HG03135 (cell line): ENCODE measurements around the gene BBS9.
"Not testable (repeated sequence)": the region's sequence is repeated elsewhere in the genome, so short reads cannot be mapped to it uniquely, and the experiment has no call there.

Source experiments
- ATAC-seq: cut with Tn5 transposase; IDR thresholded peaks from one replicate; pipeline ENCODE4 v1.9.1; 2021; ENCODE audit warnings: mild to moderate bottlenecking, moderate library complexity; ENCODE audit not compliant: unreplicated experiment

The BBS9 gene

DNA sequence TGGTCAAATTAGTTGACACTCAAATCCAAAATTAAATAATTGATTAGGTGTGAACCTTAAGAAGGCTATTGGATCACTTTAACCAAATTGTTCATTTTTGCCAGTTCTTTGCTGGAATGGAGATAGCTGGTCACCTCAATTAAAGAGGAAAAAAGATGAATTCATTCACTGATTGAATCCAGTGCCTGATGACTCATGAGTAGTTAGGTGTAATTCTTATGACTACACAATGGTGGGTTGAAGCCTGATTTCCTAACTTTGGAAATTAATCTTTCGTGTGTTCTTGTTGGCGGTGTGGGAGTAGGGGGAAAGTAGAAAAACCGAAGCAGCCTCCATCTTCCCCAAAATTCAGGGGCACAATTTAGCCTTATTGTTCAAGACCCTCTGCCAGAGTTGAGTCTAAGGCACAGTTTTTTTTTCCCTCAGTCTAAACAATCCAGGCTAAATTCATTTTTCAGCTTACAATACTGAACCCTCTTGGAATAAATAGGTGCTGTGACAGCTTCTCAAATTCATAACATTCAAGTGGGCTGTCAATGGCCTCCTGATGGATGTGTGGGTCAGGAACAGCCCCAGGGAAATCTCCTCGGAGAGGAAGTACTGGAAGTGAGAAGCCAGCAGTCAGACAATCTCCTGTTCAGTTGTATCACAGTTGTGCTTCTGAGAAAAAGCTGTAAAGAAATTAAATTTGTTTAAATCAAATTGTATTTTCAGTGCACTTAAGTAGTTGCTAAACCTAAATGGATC, 356.6 kb downstream of the BBS9 start:
- ATAC-seq: no peak

DNA sequence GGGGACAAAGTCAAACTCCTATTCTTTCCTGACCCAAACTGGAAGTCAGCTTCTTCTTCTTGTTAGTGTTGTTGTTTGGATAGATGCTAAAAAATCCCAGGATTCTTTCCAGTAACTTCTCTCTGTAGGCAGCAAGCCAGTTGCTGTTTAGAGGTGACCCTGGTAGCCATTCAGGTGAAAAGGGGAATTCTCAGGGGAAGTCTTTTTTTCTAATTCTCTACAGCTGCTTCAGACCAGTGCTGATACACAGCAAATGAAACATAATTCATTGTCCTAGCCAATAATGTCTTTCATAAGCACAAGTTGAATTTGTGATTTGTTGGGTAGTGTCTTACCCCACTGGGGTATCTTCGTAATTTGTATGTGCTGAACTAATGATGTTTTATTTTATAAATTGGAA, 357.3 kb downstream of the BBS9 start:
- no peak for ATAC-seq

GRCh38 chr7:33487998-33488682, 358.8 kb downstream of the BBS9 start:
- no peak for ATAC-seq

DNA sequence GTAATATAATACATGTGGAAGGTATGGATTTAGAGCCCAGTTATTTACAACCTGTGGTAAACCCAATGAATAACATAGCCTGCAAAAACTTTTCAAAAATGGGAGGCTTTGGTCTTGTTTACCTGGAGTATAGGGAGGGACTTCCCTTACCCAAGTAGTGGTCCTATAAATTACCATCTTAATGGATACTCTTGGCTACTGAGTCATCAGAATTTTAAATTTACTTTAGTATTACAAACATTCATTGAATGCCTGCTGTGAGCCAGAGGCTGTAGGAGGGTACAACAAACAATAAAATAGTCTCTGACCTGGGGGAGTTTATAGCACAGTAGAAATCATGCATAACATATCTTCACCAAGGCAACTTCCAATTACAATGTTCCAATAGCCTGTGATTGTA, 365.1 kb downstream of the BBS9 start:
- ATAC-seq: no peak

GRCh38 chr7:33495207-33495606, 365.8 kb downstream of the BBS9 start:
- ATAC-seq: no peak

DNA sequence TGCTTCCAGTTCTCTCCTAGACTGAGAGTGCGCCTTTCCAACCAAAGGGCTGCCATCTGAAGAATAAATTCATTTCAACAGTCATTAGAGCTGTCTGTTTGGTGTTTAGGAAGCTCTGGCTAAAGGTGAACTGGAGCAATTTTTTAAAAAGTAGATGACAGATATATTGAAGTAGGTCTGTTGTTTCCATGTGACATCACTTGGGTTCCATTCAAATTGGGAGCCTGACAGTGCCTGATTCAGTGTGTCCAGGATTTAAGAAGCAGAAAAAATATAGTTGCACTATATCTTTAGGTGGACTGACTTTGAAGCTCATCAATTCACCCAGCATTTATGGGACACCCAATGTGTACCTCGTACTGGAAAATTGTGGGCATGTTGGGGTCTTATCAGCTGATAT, 367.7 kb downstream of the BBS9 start:
- ATAC-seq: no peak

DNA sequence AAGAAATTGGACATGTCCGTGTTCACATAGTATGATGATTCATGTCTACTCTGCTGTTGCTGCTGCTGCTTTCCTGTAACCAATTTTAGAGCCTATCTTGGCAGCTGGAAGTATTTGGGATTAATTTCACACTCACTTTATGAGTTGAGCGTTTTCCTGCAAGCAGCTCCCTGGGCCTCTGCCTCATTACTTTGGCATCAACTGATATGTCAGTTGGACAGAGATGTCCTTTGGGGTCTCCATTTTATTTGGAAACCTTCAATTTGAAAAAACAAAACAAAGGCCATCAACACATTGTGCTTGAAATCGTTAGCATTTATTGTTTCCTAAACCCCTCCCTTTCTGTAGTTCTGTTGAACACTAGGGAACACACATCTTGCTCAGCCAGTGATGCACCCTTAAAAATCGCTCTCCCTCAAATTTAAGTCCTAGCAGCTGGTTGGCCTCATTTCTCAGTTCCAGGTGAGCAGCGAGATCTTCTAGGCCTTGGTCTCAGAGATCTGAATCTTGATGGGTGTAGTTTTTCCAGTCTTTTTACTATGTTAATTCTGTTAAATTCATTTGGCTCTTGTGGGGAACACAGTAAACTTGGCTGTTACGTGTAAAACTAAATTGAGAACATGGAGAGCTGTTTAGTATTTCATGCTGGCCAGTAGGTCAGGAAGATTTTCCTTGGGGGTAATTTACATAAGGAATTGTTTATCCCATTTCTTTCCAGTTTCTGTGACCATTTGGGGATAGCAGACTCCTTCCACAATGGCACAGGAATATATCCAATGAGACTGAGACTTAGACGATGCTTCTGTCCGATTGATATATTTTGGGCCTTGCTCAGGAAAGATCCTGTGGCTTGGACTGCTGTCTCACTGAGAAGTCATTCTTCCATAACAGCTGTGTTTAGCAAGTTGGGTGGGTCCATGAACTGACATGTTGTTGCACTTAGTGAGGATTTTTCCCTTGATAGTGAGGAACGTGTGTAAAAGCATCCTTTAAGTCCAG, 371.6 kb downstream of the BBS9 start:
- no peak for ATAC-seq

DNA sequence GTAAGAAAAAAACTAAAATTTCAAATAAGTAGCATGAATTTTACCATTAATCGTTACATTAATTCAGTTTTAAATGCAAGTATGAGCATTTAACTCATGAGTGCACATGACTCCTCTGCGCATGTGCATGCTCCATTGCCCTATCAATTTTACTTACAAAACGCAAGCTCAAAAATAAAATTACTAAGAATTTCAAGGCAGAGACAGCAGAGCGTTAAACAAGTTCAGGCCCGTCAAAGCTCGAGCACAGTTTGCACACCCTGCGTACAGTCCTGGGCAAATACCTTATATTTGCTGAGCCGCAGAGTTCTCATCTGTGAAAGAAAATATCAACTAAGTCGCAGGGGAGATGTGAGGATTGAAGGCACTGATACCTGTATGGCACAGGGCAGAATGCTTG, 373.6 kb downstream of the BBS9 start:
- no peak for ATAC-seq

DNA sequence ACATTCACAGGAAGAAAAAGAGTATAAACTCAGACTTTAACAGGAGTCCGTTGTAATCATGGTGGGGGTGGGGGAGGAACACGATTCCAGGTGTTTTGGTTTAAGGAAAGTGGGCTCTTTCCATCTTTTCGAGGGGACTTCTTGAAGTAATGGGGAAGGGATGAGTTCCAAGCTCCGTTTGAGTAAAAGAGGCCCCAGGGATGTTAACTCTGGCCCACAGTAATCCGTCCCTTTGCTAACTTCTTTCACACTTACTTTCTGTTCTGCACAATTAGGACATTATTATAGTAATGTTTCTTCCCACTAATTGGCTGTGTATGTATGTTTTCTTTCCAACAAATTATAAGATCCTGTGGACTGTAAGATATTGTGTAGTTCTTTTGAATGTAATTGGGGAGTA, 374.4 kb downstream of the BBS9 start:
- ATAC-seq: no peak

- ATAC-seq: no peak
Observed at GRCh38 chr7:33504266-33504665, 374.9 kb downstream of the BBS9 start.

- no peak for ATAC-seq
Observed at GRCh38 chr7:33509206-33509605, 379.8 kb downstream of the BBS9 start.

DNA sequence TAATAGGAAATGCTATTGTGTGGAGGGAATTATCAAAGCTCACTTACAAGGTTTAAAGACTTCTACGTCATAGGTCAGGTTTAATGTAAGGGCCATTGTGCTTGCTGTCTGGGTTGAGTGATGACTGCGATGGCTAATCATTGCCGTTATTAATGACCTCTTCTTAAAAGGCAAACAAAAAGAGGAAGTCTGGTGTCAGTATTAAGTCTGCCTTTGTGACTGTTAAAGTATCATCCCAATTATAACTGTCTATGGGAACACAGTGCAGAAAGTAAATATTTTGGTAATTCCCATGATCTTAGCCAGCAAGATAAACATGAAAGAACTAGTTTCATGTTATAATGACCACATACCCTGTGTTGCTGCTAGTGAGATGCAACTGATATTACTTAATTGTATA, 382.4 kb downstream of the BBS9 start:
- ATAC-seq: no peak

DNA sequence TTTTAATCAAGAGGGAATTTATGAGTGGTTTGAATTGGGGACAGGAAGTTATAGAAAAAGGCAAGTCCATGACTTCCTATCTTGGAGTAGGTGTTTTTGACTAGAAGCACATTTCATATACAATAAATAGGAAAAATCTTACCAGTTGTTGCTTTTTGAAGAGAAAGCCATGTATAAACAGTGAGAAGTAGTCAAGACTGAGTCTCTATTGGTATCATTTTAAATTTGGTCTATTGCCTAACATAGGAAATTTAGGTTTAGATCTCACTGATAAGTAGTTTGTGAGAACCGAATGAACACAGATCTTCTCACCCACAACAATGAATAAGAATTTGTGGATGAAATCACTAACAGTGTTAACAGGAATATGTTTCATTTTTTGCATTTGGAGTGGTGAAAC, 387.2 kb downstream of the BBS9 start:
- ATAC-seq: no peak

DNA sequence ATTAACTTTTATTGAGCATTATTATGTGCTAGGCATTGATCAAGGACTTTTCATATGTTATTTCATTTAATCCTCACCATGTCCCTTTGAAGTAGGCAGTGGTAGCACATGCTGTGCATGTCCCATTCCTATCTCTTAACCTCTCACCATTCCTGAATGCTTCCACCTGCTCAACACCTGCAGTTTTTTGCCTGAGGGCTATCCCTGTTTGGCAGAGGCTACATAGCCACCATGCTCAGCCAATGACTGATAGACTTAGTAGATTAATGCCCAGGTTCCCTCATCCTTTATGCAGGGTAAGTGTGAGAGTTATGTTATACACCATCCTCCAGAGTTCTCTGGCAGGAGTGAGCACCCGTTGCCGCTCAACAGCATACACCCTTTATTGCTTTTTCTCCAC, 387.8 kb downstream of the BBS9 start:
- no peak for ATAC-seq

- ATAC-seq: not testable (repeated sequence)
Observed at GRCh38 chr7:33527008-33527407, 397.6 kb downstream of the BBS9 start.

DNA sequence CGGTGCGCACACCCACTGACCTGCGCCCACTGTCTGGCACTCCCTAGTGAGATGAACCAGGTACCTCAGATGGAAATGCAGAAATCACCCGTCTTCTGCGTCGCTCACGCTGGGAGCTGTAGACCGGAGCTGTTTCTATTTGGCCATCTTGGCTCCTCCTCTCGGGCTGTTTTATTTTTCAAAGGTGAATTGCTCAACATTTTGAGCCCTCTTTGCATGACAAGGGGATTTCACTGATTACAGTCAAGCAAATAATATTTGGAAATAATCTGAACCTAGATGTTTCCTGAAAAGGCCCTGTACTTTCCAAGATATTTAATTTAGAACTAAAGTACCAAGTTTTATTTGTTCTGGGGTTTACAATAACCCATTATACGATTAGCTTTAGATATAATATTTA, 398.2 kb downstream of the BBS9 start:
- ATAC-seq: not testable (repeated sequence)

DNA sequence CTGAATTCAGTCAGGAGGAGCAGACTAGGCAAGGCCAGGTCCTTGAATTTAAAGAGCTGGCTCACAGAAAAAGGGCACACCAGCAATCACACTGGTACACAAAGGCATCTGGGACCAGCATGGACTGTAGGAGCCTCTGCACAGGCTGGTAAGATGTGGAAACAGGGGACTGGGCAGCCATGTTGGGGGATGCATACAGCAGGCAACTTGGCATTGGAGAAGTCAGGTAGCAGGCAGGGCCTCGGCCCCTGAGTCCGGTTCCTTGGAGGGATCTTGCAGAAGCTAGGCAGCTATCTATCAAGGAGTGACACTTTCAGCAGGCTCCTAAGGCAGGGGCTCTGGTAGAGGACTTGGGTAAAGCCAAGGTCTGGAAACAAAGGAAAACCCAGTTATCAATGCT, 399.7 kb downstream of the BBS9 start:
- ATAC-seq: no peak

- ATAC-seq: no peak
Observed at GRCh38 chr7:33530664-33531063, 401.3 kb downstream of the BBS9 start.

GRCh38 chr7:33531888-33532287, 402.5 kb downstream of the BBS9 start:
- no peak for ATAC-seq

- no peak for ATAC-seq
Observed at GRCh38 chr7:33534833-33535232, 405.5 kb downstream of the BBS9 start.

- no peak for ATAC-seq
Observed at GRCh38 chr7:33535989-33536388, 406.6 kb downstream of the BBS9 start.
